Adrenal gland (tissue), 12 donors: ENCODE measurements around the gene CRYAB. TPM values are rescaled to one million over a fixed set of nuclear protein-coding genes. Genes with fewer than 3 reads are reported as not detected.

Source experiments
- DNase-seq, 7 donors: peaks; one replicate each; pipeline ENCODE4 v3.0.0-alpha.2; 2019 to 2020
- H3K27ac ChIP-seq, 5 donors: fragments of 200-600 bp; sonication (generic) in 4 of 5; 1 replicate in 3 of 5; 2 replicates in 2 of 5; pipeline versions ENCODE4 v1.5.1 to v1.8.0; 2016 to 2020; ENCODE audit warnings: mild to moderate bottlenecking in 1 of 5
- H3K27me3 ChIP-seq: fragments of 200-600 bp; 2 replicates; pipeline ENCODE4 v1.8.0; 2021
- H3K36me3 ChIP-seq, 2 donors: fragments of 200-600 bp; replicated peaks in 1 of 2; 1 replicate in 1 of 2; 2 replicates in 1 of 2; pipeline versions ENCODE4 v1.5.1 to v1.8.0; 2018 to 2022
- H3K4me1 ChIP-seq, 2 donors: fragments of 200-600 bp; replicated peaks in 1 of 2; 1 replicate in 1 of 2; 2 replicates in 1 of 2; pipeline versions ENCODE4 v1.5.1 to v1.8.0; 2018 to 2021
- H3K4me3 ChIP-seq, 4 donors: fragments of 200-600 bp; sonication (generic) in 3 of 4; one replicate each; pipeline ENCODE4 v1.5.1; 2016 to 2018
- H3K9me3 ChIP-seq, 3 donors: fragments of 200-600 bp; sonication (generic) in 1 of 3; replicated peaks in 1 of 3; 1 replicate in 2 of 3; 2 replicates in 1 of 3; pipeline versions ENCODE4 v1.5.1 to v1.8.0; 2016 to 2021
- POLR2A ChIP-seq, 2 donors: fragments of 450-650 bp; IDR thresholded peaks; one replicate each; pipeline ENCODE4 v1.6.1; 2017; ENCODE audit warnings: antibody characterized with exemption in 2 of 2, mild to moderate bottlenecking in 2 of 2, moderate library complexity in 1 of 2
- WGBS, 4 donors: extraction: QIAGEN DNeasy Blood & Tissue Kit in 2 of 4; methylation state at CpG; one replicate each; pipeline versions ENCODE4 v1.1.5 to v1.1.7; 2013 to 2017; 5-methylcytosine and 5-hydroxymethylcytosine counted together
- intact Hi-C, 2 donors: fragments of 100-400 bp; cut with DNase I; formaldehyde crosslinking; loops; one replicate each; pipeline versions ENCODE4 v1.14.1 to v1.15.0; 2022 to 2023
- polyA plus RNA-seq, 3 donors: library from polyadenylated mRNA; stranded (reverse); fragments of 200-250 nt in 2 of 3; fragments of 350-450 nt in 1 of 3; fragmentation: Illumina TruSeq in 1 of 3; extraction: RNeasy Lipid Tissue Mini Kit (QIAGEN cat#74804) in 1 of 3; gene quantifications; one replicate each; pipeline ENCODE4 v1.2.3, GENCODE V29; 2013 to 2014
- total RNA-seq, 9 donors: library from RNA; depleted of rRNA in 4 of 9; stranded (reverse); fragments of >200 nt in 4 of 9; fragments of 120-200 nt in 1 of 9; fragmentation: NEBNext Ultra II Directional in 1 of 9; extraction: Animal tissue kit (Norgen Biotek cat#: 25700) in 1 of 9; gene quantifications; one replicate each; pipeline versions ENCODE4 v1.1.0 to v1.2.4, GENCODE V29; 2013 to 2023
- TF ChIP-seq, protein P1 (sequence below), 6 experiments: fragments of 450-650 bp in 4 of 6; fragments of 200-600 bp in 2 of 6; sonication (generic) in 1 of 6; IDR thresholded peaks; 1 replicate in 5 of 6; 2 replicates in 1 of 6; pipeline versions ENCODE4 v1.5.1 to v1.8.0; 2016 to 2021; ENCODE audit warnings: antibody characterized with exemption in 6 of 6, mild to moderate bottlenecking in 2 of 6, moderate library complexity in 1 of 6
- donor health status: healthy with polysubstance abuse.
- donor health status: Bipolar disorder and iron deficiency.
- donor health status: DM: yes; HTN: yes; CAD: no.
- donor health status: DM: no; HTN: no; CAD: no.
- donor health status: DM: no; HTN: no; CAD: no.
- donor health status: DM: yes; HTN: yes; CAD: no.

CRYAB gene
- total and polyA plus RNA-seq, 12 donors, result 6.8 to 108 (median 66.5) TPM

DNA sequence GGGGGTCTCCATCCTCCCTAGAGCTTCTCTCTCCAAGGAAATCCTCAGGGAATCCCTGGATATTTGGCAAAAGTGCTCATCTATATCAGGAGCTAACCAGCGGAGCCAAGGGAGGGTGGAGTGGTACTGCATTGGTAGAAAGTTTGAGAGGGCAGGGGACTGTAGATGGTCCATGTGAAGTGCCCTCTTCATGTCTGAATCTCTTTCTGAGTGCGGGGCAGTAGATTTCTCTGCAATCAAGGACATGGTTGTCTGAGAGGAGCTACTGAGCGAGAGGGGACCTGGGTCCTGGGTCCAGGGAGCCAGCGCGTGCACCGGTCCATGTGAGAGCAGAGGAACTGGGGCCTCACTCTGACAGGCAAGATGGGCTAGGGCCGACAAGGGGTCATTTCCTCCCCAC lies 26.3 kb upstream of the CRYAB start:
- no peaks in the 10 kb centered on the region for H3K27me3 ChIP-seq
- peaks cover 57 to 66% of the 10 kb centered on the region in 2 donors for H3K4me1 ChIP-seq
- no peak for DNase-seq
- H3K4me3 ChIP-seq, result peak overlapping the region in 2 of 4 donors; percentile 71 to 78
- H3K27ac ChIP-seq, result peak overlapping the region; percentile 25 to 91 (median 88)
- TF ChIP-seq POLR2A (IDR thresholded peaks at IDR 0.05), result no peak
- TF ChIP-seq, protein P1, sequence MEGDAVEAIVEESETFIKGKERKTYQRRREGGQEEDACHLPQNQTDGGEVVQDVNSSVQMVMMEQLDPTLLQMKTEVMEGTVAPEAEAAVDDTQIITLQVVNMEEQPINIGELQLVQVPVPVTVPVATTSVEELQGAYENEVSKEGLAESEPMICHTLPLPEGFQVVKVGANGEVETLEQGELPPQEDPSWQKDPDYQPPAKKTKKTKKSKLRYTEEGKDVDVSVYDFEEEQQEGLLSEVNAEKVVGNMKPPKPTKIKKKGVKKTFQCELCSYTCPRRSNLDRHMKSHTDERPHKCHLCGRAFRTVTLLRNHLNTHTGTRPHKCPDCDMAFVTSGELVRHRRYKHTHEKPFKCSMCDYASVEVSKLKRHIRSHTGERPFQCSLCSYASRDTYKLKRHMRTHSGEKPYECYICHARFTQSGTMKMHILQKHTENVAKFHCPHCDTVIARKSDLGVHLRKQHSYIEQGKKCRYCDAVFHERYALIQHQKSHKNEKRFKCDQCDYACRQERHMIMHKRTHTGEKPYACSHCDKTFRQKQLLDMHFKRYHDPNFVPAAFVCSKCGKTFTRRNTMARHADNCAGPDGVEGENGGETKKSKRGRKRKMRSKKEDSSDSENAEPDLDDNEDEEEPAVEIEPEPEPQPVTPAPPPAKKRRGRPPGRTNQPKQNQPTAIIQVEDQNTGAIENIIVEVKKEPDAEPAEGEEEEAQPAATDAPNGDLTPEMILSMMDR (IDR thresholded peaks at IDR 0.05), result no peak
- no peaks in the 10 kb centered on the region for H3K36me3 ChIP-seq
- no peaks in the 10 kb centered on the region for H3K9me3 ChIP-seq
- intact Hi-C loops, result loop anchor here in 1 of 2 donors (5.0 kb wide), 1 partner anchor 39 kb away; no protein-coding TSS in a partner anchor
- 41 to 53% (median 49%) methylated on average over 7 of the region's 7 CpGs for WGBS, 4 donors

DNA sequence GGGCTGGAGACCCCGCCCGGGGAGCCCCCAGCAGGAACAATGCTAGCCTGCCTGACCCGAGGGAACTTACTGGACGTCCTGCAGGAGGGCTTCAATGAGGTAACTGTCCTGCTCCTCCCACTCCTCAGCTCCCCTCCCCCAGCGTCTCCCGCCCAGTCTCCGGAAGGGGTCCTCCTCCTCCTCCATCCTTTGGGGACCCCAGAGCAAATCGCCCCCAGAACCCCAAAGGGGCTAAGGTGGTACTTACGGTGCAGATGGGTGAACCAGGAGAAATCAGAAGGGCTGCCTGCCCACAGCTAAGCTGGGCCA lies 25.8 kb upstream of the CRYAB start:
- Histone ChIP-seq H3K4me3 (peak overlapping the region in 3 of 4 donors; percentile 65 to 78 (median 71)), H3K27ac (peak overlapping the region; percentile 25 to 91 (median 88)), H3K36me3 (no peaks in the 10 kb centered on the region), H3K9me3 (no peaks in the 10 kb centered on the region), H3K4me1 (peaks cover 54 to 63% of the 10 kb centered on the region in 2 donors), H3K27me3 (no peaks in the 10 kb centered on the region)
- 3 to 20% (median 7%) methylated on average over 1 to 9 of the region's 9 CpGs for WGBS, 4 donors
- no peak for TF ChIP-seq POLR2A (IDR thresholded peaks at IDR 0.05)
- TF ChIP-seq, protein P1 (IDR thresholded peaks at IDR 0.05), result no peak
- DNase-seq, result peak in 1 of 7 donors; percentile 59
- intact Hi-C loops, result loop anchor here in 1 of 2 donors (5.0 kb wide), 1 partner anchor 40 kb away; no protein-coding TSS in a partner anchor

- H3K27ac ChIP-seq, result peak overlapping the region; percentile 73 to 91 (median 88)
- H3K4me1 ChIP-seq, result peaks cover 47 to 59% of the 10 kb centered on the region in 2 donors
- TF ChIP-seq, protein P1 (IDR thresholded peaks at IDR 0.05), result no peak
- TF ChIP-seq POLR2A (IDR thresholded peaks at IDR 0.05), result no peak
- peak in 1 of 7 donors; percentile 26 for DNase-seq
- H3K27me3 ChIP-seq, result no peaks in the 10 kb centered on the region
- 26 to 32% (median 29%) methylated on average over 3 of the region's 3 CpGs for WGBS, 4 donors
- no peaks in the 10 kb centered on the region for H3K36me3 ChIP-seq
- intact Hi-C loops, result loop anchor here in 1 of 2 donors (5.0 kb wide), 1 partner anchor 41 kb away; no protein-coding TSS in a partner anchor
- peak overlapping the region in 2 of 4 donors; percentile 71 to 78 for H3K4me3 ChIP-seq
- H3K9me3 ChIP-seq, result no peaks in the 10 kb centered on the region
These were observed 24.5 kb upstream of the CRYAB start for GRCh38 chr11:111936040-111936540.

DNA sequence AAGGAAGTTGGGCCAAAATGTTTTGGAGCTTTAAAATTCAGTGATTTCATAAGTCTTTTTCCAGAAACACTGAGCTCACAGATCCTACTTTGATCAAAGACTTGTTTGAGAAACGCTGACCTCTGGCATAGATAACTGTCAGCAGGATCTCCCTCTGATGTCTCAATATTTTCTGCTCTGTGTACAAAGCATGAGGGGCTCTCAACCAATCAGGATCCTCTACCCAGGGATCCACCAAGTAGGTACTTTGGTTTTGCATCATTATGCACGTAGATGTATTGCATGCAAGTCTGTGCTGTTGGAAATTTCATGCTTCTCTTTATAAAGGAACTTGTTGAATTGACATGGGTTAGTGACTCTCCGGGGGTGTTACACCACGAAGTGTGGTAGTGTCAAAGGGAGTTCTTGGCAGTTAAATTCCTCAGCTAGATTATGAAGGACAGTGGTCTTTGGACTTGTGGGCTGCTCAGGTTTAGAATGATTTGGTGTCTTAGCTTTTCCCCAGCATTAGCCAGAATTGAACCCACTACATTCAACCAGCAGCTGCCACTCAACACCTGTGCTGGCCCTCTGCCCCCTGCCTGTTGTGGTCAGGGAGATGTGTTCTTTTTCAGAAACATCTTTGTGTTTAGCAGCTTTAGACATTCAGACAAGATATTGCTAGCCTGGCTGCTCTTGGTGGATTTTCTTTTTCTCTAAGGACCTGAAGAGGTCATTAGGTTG lies 23.9 kb upstream of the CRYAB start:
- H3K4me3 ChIP-seq, result peak overlapping the region in 1 of 4 donors; percentile 78
- H3K4me1 ChIP-seq, result peaks cover 47 to 55% of the 10 kb centered on the region in 2 donors
- H3K9me3 ChIP-seq, result no peaks in the 10 kb centered on the region
- peak in 4 of 7 donors; percentile 40 to 81 (median 55) for DNase-seq
- TF ChIP-seq POLR2A (IDR thresholded peaks at IDR 0.05), result peak in 1 of 2 donors; percentile 57
- TF ChIP-seq, protein P1 (IDR thresholded peaks at IDR 0.05), result no peak
- intact Hi-C loops, result loop anchor here in 1 of 2 donors (5.0 kb wide), 1 partner anchor 42 kb away; no protein-coding TSS in a partner anchor
- no peaks in the 10 kb centered on the region for H3K36me3 ChIP-seq
- peak overlapping the region; percentile 73 to 91 (median 88) for H3K27ac ChIP-seq
- H3K27me3 ChIP-seq, result no peaks in the 10 kb centered on the region
- 13 to 44% (median 34%) methylated on average over 4 of the region's 4 CpGs for WGBS, 4 donors
